ENCODE measurements around the gene MAST4.

Gene MAST4

GRCh38 chr5:66985417-66985816 lies 389.2 kb downstream of the MAST4 start:
- no peak for TF ChIP-seq PAX5 (IDR thresholded peaks at IDR 0.05; ENCODE audit: insufficient read depth, low read length, severe bottlenecking)
- no peak for TF ChIP-seq POLR2A (IDR thresholded peaks at IDR 0.05; ENCODE audit: low read depth, low read length)
- no peak for TF ChIP-seq SPI1 (IDR thresholded peaks at IDR 0.05; ENCODE audit: low read depth, low read length)
- TF ChIP-seq TAF1 (IDR thresholded peaks at IDR 0.05; ENCODE audit: low read depth, low read length): no peak
- no peak for FAIRE-seq
- DNase-seq (ENCODE audit: insufficient read length, low spot score): no peak

- TF ChIP-seq SPI1 (IDR thresholded peaks at IDR 0.05; ENCODE audit: low read depth, low read length): no peak
- TF ChIP-seq TAF1 (IDR thresholded peaks at IDR 0.05; ENCODE audit: low read depth, low read length): no peak
- no peak for TF ChIP-seq PAX5 (IDR thresholded peaks at IDR 0.05; ENCODE audit: insufficient read depth, low read length, severe bottlenecking)
- TF ChIP-seq POU2F2 (IDR thresholded peaks at IDR 0.05; ENCODE audit: low read depth, low read length): no peak
- TF ChIP-seq POLR2AphosphoS5 (IDR thresholded peaks at IDR 0.05; ENCODE audit: low read depth, low read length): no peak
- TF ChIP-seq POLR2A (IDR thresholded peaks at IDR 0.05; ENCODE audit: low read depth, low read length): no peak
- FAIRE-seq (no peak), DNase-seq (ENCODE audit: insufficient read length, low spot score) (no peak)
These were observed 389.8 kb downstream of the MAST4 start for GRCh38 chr5:66986009-66986408.

GRCh38 chr5:66986534-66986933 lies 390.3 kb downstream of the MAST4 start:
- FAIRE-seq: no peak

DNA sequence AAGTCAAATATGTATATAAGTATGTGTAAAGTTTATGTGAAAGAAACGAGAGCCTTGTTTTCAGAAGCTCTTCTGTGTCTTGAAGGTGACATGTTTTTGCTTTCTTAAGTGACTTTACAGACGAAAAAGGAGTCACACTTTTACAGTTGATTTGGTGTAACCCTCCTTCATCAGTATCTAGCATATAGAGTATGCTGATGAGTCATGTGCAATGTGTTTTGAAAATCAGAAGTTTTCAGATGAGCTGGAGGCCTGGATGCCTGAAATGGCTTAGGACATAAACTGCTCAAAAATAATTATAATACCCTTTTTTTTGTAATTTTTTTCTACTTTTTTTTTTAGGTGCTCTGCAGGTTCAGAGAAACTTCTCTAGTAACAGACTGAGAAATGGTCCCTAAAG lies 390.9 kb downstream of the MAST4 start:
- FAIRE-seq: no peak
- TF ChIP-seq POLR2AphosphoS5 (IDR thresholded peaks at IDR 0.05; ENCODE audit: low read depth, low read length) (no peak), POU2F2 (IDR thresholded peaks at IDR 0.05; ENCODE audit: low read depth, low read length) (no peak), SPI1 (IDR thresholded peaks at IDR 0.05; ENCODE audit: low read depth, low read length) (no peak), PAX5 (IDR thresholded peaks at IDR 0.05; ENCODE audit: insufficient read depth, low read length, severe bottlenecking) (no peak), TAF1 (IDR thresholded peaks at IDR 0.05; ENCODE audit: low read depth, low read length) (no peak), POLR2A (IDR thresholded peaks at IDR 0.05; ENCODE audit: low read depth, low read length) (no peak)
- no peak for DNase-seq (ENCODE audit: insufficient read length, low spot score)

More at GRCh38 chr5:66986534-66986933, 390.3 kb downstream of the MAST4 start:
- no peak for DNase-seq (ENCODE audit: insufficient read length, low spot score)
- no peak for TF ChIP-seq TAF1 (IDR thresholded peaks at IDR 0.05; ENCODE audit: low read depth, low read length)
- TF ChIP-seq POU2F2 (IDR thresholded peaks at IDR 0.05; ENCODE audit: low read depth, low read length): no peak
- TF ChIP-seq POLR2AphosphoS5 (IDR thresholded peaks at IDR 0.05; ENCODE audit: low read depth, low read length): no peak
- TF ChIP-seq POLR2A (IDR thresholded peaks at IDR 0.05; ENCODE audit: low read depth, low read length): no peak
- no peak for TF ChIP-seq SPI1 (IDR thresholded peaks at IDR 0.05; ENCODE audit: low read depth, low read length)
- TF ChIP-seq PAX5 (IDR thresholded peaks at IDR 0.05; ENCODE audit: insufficient read depth, low read length, severe bottlenecking): no peak

DNA sequence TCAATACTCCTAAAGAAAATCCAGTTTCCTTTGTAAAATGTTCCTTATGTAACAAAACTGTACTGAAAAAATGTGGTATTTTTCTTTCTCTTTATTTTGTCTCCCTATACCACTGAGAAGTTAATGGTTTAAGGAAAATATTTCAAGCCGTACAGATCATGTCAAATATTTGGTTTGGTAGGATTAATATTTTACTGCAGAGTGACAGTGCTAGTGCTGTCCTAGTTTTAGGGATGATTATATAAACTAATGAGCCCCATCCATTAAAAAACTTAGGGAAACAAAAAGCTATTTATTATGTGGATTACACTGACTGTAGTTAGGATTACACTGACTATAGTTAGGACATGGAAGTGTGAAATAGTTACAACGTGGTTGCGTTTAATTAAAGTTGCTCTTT lies 391.3 kb downstream of the MAST4 start:
- no peak for DNase-seq (ENCODE audit: insufficient read length, low spot score)
- TF ChIP-seq SPI1 (IDR thresholded peaks at IDR 0.05; ENCODE audit: low read depth, low read length) (no peak), PAX5 (IDR thresholded peaks at IDR 0.05; ENCODE audit: insufficient read depth, low read length, severe bottlenecking) (no peak)
- FAIRE-seq: no peak

DNA sequence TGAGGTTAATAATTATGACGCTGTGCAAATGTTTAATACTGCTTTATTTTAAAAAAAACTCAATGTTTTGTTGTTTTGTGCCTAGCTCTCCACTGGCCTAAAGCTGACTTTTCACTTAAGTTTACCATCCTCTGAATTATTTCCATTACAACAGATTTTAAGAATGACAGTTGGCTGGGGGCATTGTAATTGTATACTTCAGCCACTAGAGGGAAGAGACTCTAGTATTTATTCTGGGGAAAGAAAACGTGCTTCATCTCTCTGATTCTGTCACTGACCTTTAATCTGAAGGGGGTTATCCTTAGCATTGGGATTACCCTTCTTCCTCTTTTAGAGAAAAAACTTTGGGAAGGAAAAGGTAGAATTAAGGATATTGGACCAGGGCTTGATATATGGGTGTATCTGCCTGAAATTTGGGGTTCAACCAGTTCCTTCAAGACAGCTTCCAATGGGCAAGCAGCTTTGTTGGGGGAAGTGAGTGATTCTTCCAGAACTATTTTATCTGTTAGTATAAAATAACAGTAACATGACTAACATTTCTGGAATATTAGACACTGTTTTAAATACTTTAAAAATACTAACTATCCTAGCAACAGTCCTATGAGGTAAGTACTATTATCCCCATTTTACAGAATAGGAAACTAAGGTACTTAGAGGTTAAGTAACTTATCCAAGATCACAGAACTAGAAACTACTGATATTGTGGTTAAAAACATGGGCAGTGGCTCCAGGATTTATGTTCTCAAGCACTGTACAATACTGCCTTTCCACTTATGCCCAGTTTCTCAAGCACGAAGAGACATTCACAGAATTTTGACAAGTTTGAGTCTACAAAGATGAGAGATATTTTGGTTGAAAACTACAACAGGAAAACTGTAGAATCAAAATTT lies 392.0 kb downstream of the MAST4 start:
- TF ChIP-seq POLR2A (IDR thresholded peaks at IDR 0.05; ENCODE audit: low read depth, low read length): no peak
- TF ChIP-seq POU2F2 (IDR thresholded peaks at IDR 0.05; ENCODE audit: low read depth, low read length): no peak
- no peak for TF ChIP-seq TAF1 (IDR thresholded peaks at IDR 0.05; ENCODE audit: low read depth, low read length)
- no peak for TF ChIP-seq SPI1 (IDR thresholded peaks at IDR 0.05; ENCODE audit: low read depth, low read length)
- no peak for TF ChIP-seq POLR2AphosphoS5 (IDR thresholded peaks at IDR 0.05; ENCODE audit: low read depth, low read length)
- TF ChIP-seq PAX5 (IDR thresholded peaks at IDR 0.05; ENCODE audit: insufficient read depth, low read length, severe bottlenecking): no peak
- no peak for FAIRE-seq
- DNase-seq (ENCODE audit: insufficient read length, low spot score): no peak

DNA sequence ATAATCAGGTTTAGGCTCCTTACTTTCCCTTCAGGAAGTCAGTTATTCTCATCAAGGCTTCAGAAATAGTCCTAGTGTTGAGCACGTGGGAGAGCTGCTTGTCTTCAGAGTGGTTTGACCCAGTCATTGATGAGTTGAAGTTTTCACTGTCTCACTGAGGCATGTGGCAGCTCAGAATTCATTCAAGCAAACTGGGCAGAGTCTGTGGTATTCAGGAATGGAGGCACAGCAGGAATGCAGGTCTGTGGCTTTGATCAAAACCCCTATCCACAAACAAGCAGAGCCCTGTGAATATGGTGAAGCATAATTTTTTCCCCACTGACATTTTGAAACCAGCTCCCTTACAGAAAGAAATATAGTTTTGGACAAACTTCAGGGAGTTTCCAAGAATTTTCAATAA lies 393.1 kb downstream of the MAST4 start:
- no peak for TF ChIP-seq TAF1 (IDR thresholded peaks at IDR 0.05; ENCODE audit: low read depth, low read length)
- no peak for TF ChIP-seq SPI1 (IDR thresholded peaks at IDR 0.05; ENCODE audit: low read depth, low read length)
- no peak for TF ChIP-seq POLR2AphosphoS5 (IDR thresholded peaks at IDR 0.05; ENCODE audit: low read depth, low read length)
- no peak for TF ChIP-seq POU2F2 (IDR thresholded peaks at IDR 0.05; ENCODE audit: low read depth, low read length)
- no peak for TF ChIP-seq PAX5 (IDR thresholded peaks at IDR 0.05; ENCODE audit: insufficient read depth, low read length, severe bottlenecking)
- no peak for TF ChIP-seq POLR2A (IDR thresholded peaks at IDR 0.05; ENCODE audit: low read depth, low read length)
- no peak for FAIRE-seq
- no peak for DNase-seq (ENCODE audit: insufficient read length, low spot score)

DNA sequence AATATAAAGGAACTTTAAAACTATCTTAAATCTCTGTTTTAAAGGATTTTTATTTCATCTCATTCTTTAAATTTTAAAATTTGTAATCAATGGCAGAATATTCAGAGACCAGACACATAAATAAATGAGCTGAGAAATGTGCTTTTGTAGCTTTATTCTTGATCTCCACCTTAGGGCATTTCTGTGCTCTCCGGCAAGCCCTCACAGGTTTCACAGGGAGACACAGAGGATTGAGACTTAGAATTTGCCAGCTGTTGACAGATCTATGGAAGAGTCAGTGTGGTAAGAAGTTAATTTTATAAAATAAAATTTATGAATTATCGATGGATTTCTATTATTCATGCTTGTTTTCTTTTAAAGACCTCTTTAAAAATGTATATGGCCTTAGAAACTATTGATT lies 393.6 kb downstream of the MAST4 start:
- FAIRE-seq (no peak), DNase-seq (ENCODE audit: insufficient read length, low spot score) (no peak)
- TF ChIP-seq TAF1 (IDR thresholded peaks at IDR 0.05; ENCODE audit: low read depth, low read length) (no peak), POU2F2 (IDR thresholded peaks at IDR 0.05; ENCODE audit: low read depth, low read length) (no peak), SPI1 (IDR thresholded peaks at IDR 0.05; ENCODE audit: low read depth, low read length) (no peak), POLR2A (IDR thresholded peaks at IDR 0.05; ENCODE audit: low read depth, low read length) (no peak), POLR2AphosphoS5 (IDR thresholded peaks at IDR 0.05; ENCODE audit: low read depth, low read length) (no peak), PAX5 (IDR thresholded peaks at IDR 0.05; ENCODE audit: insufficient read depth, low read length, severe bottlenecking) (no peak)

DNA sequence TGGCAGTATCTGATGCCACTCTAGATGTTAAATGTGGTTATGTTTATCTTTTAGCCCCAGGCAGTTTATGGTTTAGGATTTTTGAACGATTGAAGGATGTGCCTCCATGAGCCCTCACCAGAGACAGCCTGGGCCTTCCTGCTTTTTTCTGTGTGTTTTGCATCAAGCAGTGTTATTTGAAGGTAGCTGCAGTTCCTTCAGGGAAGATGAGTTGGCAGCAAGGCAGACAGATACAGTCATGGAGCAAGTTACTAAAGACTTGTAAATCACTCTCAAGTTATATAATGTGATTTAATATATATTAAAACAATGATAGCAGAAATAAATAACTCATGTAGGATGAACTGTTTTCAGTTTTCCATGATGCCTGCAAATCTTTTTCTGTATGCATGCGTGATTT lies 395.6 kb downstream of the MAST4 start:
- DNase-seq (ENCODE audit: insufficient read length, low spot score) (no peak), FAIRE-seq (no peak)
- TF ChIP-seq PAX5 (IDR thresholded peaks at IDR 0.05; ENCODE audit: insufficient read depth, low read length, severe bottlenecking) (no peak), POU2F2 (IDR thresholded peaks at IDR 0.05; ENCODE audit: low read depth, low read length) (no peak), POLR2A (IDR thresholded peaks at IDR 0.05; ENCODE audit: low read depth, low read length) (no peak), POLR2AphosphoS5 (IDR thresholded peaks at IDR 0.05; ENCODE audit: low read depth, low read length) (no peak), TAF1 (IDR thresholded peaks at IDR 0.05; ENCODE audit: low read depth, low read length) (no peak), SPI1 (IDR thresholded peaks at IDR 0.05; ENCODE audit: low read depth, low read length) (no peak)

DNA sequence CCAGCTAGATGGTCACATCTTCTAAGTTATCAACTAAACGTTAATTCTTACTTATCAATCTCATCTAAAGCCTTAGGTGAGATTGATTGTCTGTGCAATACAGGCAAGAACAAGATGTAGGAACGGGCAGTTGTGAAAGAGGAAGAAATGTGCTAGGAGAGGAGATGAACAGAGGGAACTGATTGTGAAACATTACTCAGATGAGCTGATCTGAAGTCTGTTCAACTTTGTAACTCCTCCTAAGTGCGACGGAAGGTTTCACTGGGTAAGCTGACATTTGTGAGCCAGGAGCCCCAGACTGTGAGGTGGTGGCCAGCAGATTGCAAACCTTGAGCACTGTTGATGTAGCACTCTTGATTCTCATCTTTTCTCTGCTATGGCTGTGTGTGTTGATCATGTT lies 396.4 kb downstream of the MAST4 start:
- no peak for DNase-seq (ENCODE audit: insufficient read length, low spot score)
- TF ChIP-seq SPI1 (IDR thresholded peaks at IDR 0.05; ENCODE audit: low read depth, low read length): no peak
- no peak for TF ChIP-seq POLR2AphosphoS5 (IDR thresholded peaks at IDR 0.05; ENCODE audit: low read depth, low read length)
- no peak for TF ChIP-seq TAF1 (IDR thresholded peaks at IDR 0.05; ENCODE audit: low read depth, low read length)
- TF ChIP-seq PAX5 (IDR thresholded peaks at IDR 0.05; ENCODE audit: insufficient read depth, low read length, severe bottlenecking): no peak
- TF ChIP-seq POLR2A (IDR thresholded peaks at IDR 0.05; ENCODE audit: low read depth, low read length): no peak
- TF ChIP-seq POU2F2 (IDR thresholded peaks at IDR 0.05; ENCODE audit: low read depth, low read length): no peak
- FAIRE-seq: no peak

Data from GM12891 (cell line).